Measurements from ENCODE around the gene CDK18.

CDK18 gene
- long read RNA-seq: 0 reads

- peak in 1 of 2 experiments; percentile 52 for DNase-seq (ENCODE audit: low read depth in 1 of 2, low spot score in 1 of 2)
- H3K4me3 ChIP-seq (replicated peaks; ENCODE audit: insufficient read depth, low read length): peak within 1 kb of the TSS; percentile 15
- no peak for TF ChIP-seq GABPA (IDR thresholded peaks at IDR 0.05; ENCODE audit: low read depth)
- no peak within 1 kb of the TSS for H3K27ac ChIP-seq (replicated peaks)
- H3K27me3 ChIP-seq (ENCODE audit: insufficient read depth, poor library complexity, severe bottlenecking): peaks cover 22% of the 10 kb centered on the region
Measured at GRCh38 chr1:205504311-205505075, at the start of gene CDK18. TSS of gene CDK18 (plus strand) at chr1:205504669. CDS start at chr1:205523168, 18,499 bp downstream.

DNA sequence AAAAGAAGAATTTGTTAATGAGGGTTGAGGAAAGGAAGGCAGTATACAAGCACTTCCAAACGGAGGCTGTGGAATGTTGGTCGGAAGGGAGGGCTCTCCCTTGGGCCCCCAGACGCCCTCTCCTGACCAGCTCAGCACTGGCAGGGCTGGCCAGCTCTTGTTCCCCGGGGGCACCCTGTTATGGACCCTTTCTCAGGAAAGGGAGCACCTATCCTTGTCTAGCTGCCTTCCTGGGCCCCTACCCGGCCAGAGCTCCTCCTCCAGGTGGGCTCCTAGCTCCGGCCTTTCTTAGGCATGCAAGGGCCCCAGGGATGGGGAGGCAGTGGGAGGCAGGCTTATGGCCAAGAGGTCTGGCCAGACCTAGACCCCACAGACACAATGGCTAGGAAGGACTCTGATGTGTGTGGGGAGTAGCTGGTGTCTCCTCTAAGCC is 49.5 kb upstream of the CDK18 start:
- TF ChIP-seq SPI1 (IDR thresholded peaks at IDR 0.05; ENCODE audit: borderline replicate concordance, low read depth): no peak
- TF ChIP-seq, protein P1, sequence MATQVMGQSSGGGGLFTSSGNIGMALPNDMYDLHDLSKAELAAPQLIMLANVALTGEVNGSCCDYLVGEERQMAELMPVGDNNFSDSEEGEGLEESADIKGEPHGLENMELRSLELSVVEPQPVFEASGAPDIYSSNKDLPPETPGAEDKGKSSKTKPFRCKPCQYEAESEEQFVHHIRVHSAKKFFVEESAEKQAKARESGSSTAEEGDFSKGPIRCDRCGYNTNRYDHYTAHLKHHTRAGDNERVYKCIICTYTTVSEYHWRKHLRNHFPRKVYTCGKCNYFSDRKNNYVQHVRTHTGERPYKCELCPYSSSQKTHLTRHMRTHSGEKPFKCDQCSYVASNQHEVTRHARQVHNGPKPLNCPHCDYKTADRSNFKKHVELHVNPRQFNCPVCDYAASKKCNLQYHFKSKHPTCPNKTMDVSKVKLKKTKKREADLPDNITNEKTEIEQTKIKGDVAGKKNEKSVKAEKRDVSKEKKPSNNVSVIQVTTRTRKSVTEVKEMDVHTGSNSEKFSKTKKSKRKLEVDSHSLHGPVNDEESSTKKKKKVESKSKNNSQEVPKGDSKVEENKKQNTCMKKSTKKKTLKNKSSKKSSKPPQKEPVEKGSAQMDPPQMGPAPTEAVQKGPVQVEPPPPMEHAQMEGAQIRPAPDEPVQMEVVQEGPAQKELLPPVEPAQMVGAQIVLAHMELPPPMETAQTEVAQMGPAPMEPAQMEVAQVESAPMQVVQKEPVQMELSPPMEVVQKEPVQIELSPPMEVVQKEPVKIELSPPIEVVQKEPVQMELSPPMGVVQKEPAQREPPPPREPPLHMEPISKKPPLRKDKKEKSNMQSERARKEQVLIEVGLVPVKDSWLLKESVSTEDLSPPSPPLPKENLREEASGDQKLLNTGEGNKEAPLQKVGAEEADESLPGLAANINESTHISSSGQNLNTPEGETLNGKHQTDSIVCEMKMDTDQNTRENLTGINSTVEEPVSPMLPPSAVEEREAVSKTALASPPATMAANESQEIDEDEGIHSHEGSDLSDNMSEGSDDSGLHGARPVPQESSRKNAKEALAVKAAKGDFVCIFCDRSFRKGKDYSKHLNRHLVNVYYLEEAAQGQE (IDR thresholded peaks at IDR 0.05; ENCODE audit: insufficient replicate concordance, low read depth): no peak
- no peak for TF ChIP-seq GABPA (IDR thresholded peaks at IDR 0.05; ENCODE audit: low read depth)
- no peak for TF ChIP-seq POLR2AphosphoS5 (IDR thresholded peaks at IDR 0.05; ENCODE audit: low read depth)
- no peak for TF ChIP-seq CTCF (IDR thresholded peaks at IDR 0.05; ENCODE audit: insufficient read depth, low read length)
- Histone ChIP-seq H3K4me3 (replicated peaks; ENCODE audit: insufficient read depth, low read length) (no peak overlapping the region), H3K27ac (replicated peaks) (no peak overlapping the region), H3K27me3 (ENCODE audit: insufficient read depth, poor library complexity, severe bottlenecking) (peaks cover 47% of the 10 kb centered on the region)
- no peak for DNase-seq (ENCODE audit: low read depth in 1 of 2, low spot score in 1 of 2)

DNA sequence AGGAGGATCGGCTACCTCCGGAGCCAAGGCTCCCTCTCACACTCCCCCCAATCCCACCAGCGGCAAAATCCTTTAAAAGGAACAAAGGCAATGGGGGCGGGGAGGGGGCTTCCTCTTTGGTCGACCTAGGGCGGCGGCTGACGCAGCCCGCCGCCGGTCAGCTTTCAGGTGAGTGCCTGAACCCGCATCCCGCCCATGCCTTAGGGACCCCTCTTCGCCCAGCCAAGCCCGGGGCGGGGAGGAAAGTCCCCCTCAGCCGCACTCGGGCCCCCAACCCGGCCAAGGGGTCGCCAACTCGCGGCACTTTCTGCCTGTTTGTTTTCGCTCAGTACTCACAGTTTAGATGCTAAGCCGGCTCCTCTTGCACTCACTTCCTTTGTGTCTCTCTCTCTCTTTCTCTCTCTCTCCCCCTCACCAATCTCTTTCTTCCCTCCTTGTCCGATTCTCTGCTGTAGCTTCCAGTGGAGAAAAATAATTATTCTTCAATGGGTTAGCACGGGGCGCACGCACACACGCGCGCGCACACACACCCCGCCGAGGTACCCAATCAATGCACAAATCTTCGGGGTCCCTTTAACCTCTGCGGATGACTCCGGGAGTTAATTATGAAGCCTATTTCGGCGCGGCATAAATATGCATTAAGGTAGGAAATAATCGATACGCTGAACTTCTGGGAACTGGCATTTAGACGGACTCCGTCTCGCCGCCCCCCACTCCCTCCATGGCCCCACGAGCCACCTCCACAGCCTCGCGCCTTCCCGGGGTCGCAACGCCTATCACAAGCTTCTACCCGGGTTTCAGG is 48.7 kb upstream of the CDK18 start, which contains the start of gene BLACAT1:
Gene BLACAT1, minus strand, starts transcription at position 465 of the 802 bp plus-strand sequence.
- no peak for TF ChIP-seq SPI1 (IDR thresholded peaks at IDR 0.05; ENCODE audit: borderline replicate concordance, low read depth)
- TF ChIP-seq, protein P1 (IDR thresholded peaks at IDR 0.05; ENCODE audit: insufficient replicate concordance, low read depth): no peak
- no peak for TF ChIP-seq CTCF (IDR thresholded peaks at IDR 0.05; ENCODE audit: insufficient read depth, low read length)
- TF ChIP-seq GABPA (IDR thresholded peaks at IDR 0.05; ENCODE audit: low read depth): no peak
- no peak for TF ChIP-seq POLR2AphosphoS5 (IDR thresholded peaks at IDR 0.05; ENCODE audit: low read depth)
- peaks cover 47% of the 10 kb centered on the region for H3K27me3 ChIP-seq (ENCODE audit: insufficient read depth, poor library complexity, severe bottlenecking)
- no peak for DNase-seq (ENCODE audit: low read depth in 1 of 2, low spot score in 1 of 2)
- no peak within 1 kb of the TSS for H3K27ac ChIP-seq (replicated peaks)
- H3K4me3 ChIP-seq (replicated peaks; ENCODE audit: insufficient read depth, low read length): no peak within 1 kb of the TSS

DNA sequence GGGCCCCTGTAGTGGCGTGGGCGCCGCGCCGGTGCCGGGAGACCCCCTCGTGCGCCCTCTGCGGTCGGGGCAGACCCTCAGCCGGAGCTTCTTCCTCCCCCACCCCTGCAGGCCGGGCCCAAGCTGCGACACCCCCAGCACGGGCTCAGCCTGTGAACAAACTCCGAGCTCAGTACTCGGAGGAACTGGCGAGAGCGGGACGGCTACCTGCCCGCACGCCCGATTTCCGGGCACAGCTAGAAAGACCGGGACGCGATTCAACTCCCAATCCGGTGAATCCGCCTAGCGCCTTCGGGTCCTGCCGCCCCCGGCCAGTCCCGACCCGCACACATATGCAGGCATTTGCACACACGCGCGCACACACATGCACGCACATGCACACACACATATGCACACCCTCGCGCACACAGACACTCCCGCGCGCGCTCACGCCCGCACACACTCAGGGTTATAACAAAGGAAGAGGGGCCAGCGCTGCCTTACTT is 48.0 kb upstream of the CDK18 start:
- H3K27ac ChIP-seq (replicated peaks): no peak overlapping the region
- TF ChIP-seq, protein P1 (IDR thresholded peaks at IDR 0.05; ENCODE audit: insufficient replicate concordance, low read depth): no peak
- TF ChIP-seq SPI1 (IDR thresholded peaks at IDR 0.05; ENCODE audit: borderline replicate concordance, low read depth) (no peak), CTCF (IDR thresholded peaks at IDR 0.05; ENCODE audit: insufficient read depth, low read length) (no peak), POLR2AphosphoS5 (IDR thresholded peaks at IDR 0.05; ENCODE audit: low read depth) (no peak), GABPA (IDR thresholded peaks at IDR 0.05; ENCODE audit: low read depth) (no peak)
- no peak overlapping the region for H3K4me3 ChIP-seq (replicated peaks; ENCODE audit: insufficient read depth, low read length)
- DNase-seq (ENCODE audit: low read depth in 1 of 2, low spot score in 1 of 2): no peak
- H3K27me3 ChIP-seq (ENCODE audit: insufficient read depth, poor library complexity, severe bottlenecking): peaks cover 46% of the 10 kb centered on the region
